Measurements from ENCODE around the gene TMCC1. TPM values are rescaled to one million over a fixed set of nuclear protein-coding genes. Genes with fewer than 3 reads are reported as not detected.
"Not testable (repeated sequence)": the region's sequence is repeated elsewhere in the genome, so short reads cannot be mapped to it uniquely, and the experiment has no call there.

Gene TMCC1
- total RNA-seq, 1 experiment from 2014 or later: 23.0 TPM

GRCh38 chr3:129684270-129684669 is 209.2 kb downstream of the TMCC1 start:
- no peaks in the 10 kb centered on the region for H4K20me1 ChIP-seq (ENCODE audit: insufficient read depth, low read depth, low read length)
- H2AFZ ChIP-seq (ENCODE audit: low read length): no peak overlapping the region
- peaks cover 56% of the 10 kb centered on the region for H3K4me1 ChIP-seq (ENCODE audit: low read length)
- no peak for DNase-seq
- no peak overlapping the region for H3K9ac ChIP-seq (ENCODE audit: low read length)
- peak overlapping the region; percentile 8 for H3K4me2 ChIP-seq (ENCODE audit: low read depth, low read length, poor library complexity, severe bottlenecking)
- H3K4me3 ChIP-seq (ENCODE audit: low read length): no peak overlapping the region
- no peaks in the 10 kb centered on the region for H3K9me2 ChIP-seq (replicated peaks; ENCODE audit: insufficient read depth, low read length)
- no peaks in the 10 kb centered on the region for H3K9me3 ChIP-seq (ENCODE audit: low read length)
- H3K27ac ChIP-seq (ENCODE audit: low read length): no peak overlapping the region; the same call in 1 of the 2 replicates
- H3K36me3 ChIP-seq (ENCODE audit: insufficient read depth, low read length): no peaks in the 10 kb centered on the region
- peaks cover 80% of the 10 kb centered on the region for H3K79me2 ChIP-seq (ENCODE audit: low read length)
- no peaks in the 10 kb centered on the region for H3K27me3 ChIP-seq (ENCODE audit: low read length)

DNA sequence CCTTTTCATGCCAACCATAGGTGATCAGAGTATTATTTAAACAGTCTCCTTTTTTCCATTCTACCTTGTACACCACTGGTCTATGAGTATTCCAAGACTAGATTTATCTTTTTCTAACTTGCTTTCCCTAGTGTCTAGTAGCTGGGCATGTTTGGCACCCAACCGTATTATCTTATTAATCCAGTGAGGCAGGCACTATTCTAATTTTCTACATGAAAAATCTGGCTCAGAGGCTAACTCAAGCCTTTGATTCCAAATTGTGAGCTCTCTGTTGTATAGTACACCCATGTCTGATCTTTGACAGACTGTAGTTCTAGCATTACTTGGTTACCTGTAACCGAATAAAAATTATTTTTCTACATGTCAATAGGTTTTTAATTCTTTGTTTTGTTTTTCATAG is 210.3 kb downstream of the TMCC1 start:
- H3K9ac ChIP-seq (ENCODE audit: low read length): no peak overlapping the region
- H3K27ac ChIP-seq (ENCODE audit: low read length): 0 out of 2 replicates have a peak overlapping the region, but pooled peaks have one; percentile 4
- no peak for DNase-seq
- H3K36me3 ChIP-seq (ENCODE audit: insufficient read depth, low read length): no peaks in the 10 kb centered on the region
- H4K20me1 ChIP-seq (ENCODE audit: insufficient read depth, low read depth, low read length): no peaks in the 10 kb centered on the region
- H3K79me2 ChIP-seq (ENCODE audit: low read length): peaks cover 78% of the 10 kb centered on the region
- H3K4me1 ChIP-seq (ENCODE audit: low read length): peaks cover 52% of the 10 kb centered on the region
- H3K27me3 ChIP-seq (ENCODE audit: low read length): no peaks in the 10 kb centered on the region
- no peak overlapping the region for H3K4me3 ChIP-seq (ENCODE audit: low read length)
- H3K4me2 ChIP-seq (ENCODE audit: low read depth, low read length, poor library complexity, severe bottlenecking): no peak overlapping the region
- H2AFZ ChIP-seq (ENCODE audit: low read length): no peak overlapping the region
- H3K9me2 ChIP-seq (replicated peaks; ENCODE audit: insufficient read depth, low read length): no peaks in the 10 kb centered on the region
- no peaks in the 10 kb centered on the region for H3K9me3 ChIP-seq (ENCODE audit: low read length)

GRCh38 chr3:129676985-129677384 is 216.5 kb downstream of the TMCC1 start:
- H3K4me3 ChIP-seq (ENCODE audit: low read length): no peak overlapping the region
- no peaks in the 10 kb centered on the region for H3K9me2 ChIP-seq (replicated peaks; ENCODE audit: insufficient read depth, low read length)
- H3K4me2 ChIP-seq (ENCODE audit: low read depth, low read length, poor library complexity, severe bottlenecking): no peak overlapping the region
- no peaks in the 10 kb centered on the region for H3K9me3 ChIP-seq (ENCODE audit: low read length)
- no peak overlapping the region for H3K9ac ChIP-seq (ENCODE audit: low read length)
- H4K20me1 ChIP-seq (ENCODE audit: insufficient read depth, low read depth, low read length): no peaks in the 10 kb centered on the region
- H3K27me3 ChIP-seq (ENCODE audit: low read length): no peaks in the 10 kb centered on the region
- peaks cover 69% of the 10 kb centered on the region for H3K4me1 ChIP-seq (ENCODE audit: low read length)
- no peak for DNase-seq
- peaks cover 81% of the 10 kb centered on the region for H3K79me2 ChIP-seq (ENCODE audit: low read length)
- H3K36me3 ChIP-seq (ENCODE audit: insufficient read depth, low read length): no peaks in the 10 kb centered on the region
- peak overlapping the region; percentile 21; the same call in 1 of the 2 replicates for H3K27ac ChIP-seq (ENCODE audit: low read length)
- H2AFZ ChIP-seq (ENCODE audit: low read length): no peak overlapping the region

- Histone ChIP-seq H3K4me3 (ENCODE audit: low read length) (peak overlapping the region; percentile 33; the same call in 1 of the 2 replicates), H3K27ac (ENCODE audit: low read length) (peak overlapping the region; percentile 79), H3K4me2 (ENCODE audit: low read depth, low read length, poor library complexity, severe bottlenecking) (peak overlapping the region; percentile 65), H3K9ac (ENCODE audit: low read length) (peak overlapping the region; percentile 46; the same call in 1 of the 2 replicates), H3K79me2 (ENCODE audit: low read length) (peaks cover 89% of the 10 kb centered on the region), H3K4me1 (ENCODE audit: low read length) (peaks cover 58% of the 10 kb centered on the region), H3K36me3 (ENCODE audit: insufficient read depth, low read length) (peaks cover 12% of the 10 kb centered on the region; the same call in 1 of the 2 replicates)
- not testable (repeated sequence) for H4K20me1 ChIP-seq (ENCODE audit: insufficient read depth, low read depth, low read length); H3K27me3 ChIP-seq (ENCODE audit: low read length); H2AFZ ChIP-seq (ENCODE audit: low read length); H3K9me3 ChIP-seq (ENCODE audit: low read length); DNase-seq; H3K9me2 ChIP-seq (replicated peaks; ENCODE audit: insufficient read depth, low read length)
Measured at GRCh38 chr3:129674798-129675123, 218.8 kb downstream of the TMCC1 start.

- H3K36me3 ChIP-seq (ENCODE audit: insufficient read depth, low read length): peaks cover 12% of the 10 kb centered on the region; the same call in 1 of the 2 replicates
- H4K20me1 ChIP-seq (ENCODE audit: insufficient read depth, low read depth, low read length): no peaks in the 10 kb centered on the region
- DNase-seq: peak; percentile 61
- H2AFZ ChIP-seq (ENCODE audit: low read length): no peak overlapping the region
- no peaks in the 10 kb centered on the region for H3K27me3 ChIP-seq (ENCODE audit: low read length)
- no peaks in the 10 kb centered on the region for H3K9me3 ChIP-seq (ENCODE audit: low read length)
- H3K4me3 ChIP-seq (ENCODE audit: low read length): peak overlapping the region; percentile 33; the same call in 1 of the 2 replicates
- peaks cover 94% of the 10 kb centered on the region for H3K79me2 ChIP-seq (ENCODE audit: low read length)
- peak overlapping the region; percentile 46 for H3K9ac ChIP-seq (ENCODE audit: low read length)
- peaks cover 52% of the 10 kb centered on the region for H3K4me1 ChIP-seq (ENCODE audit: low read length)
- H3K9me2 ChIP-seq (replicated peaks; ENCODE audit: insufficient read depth, low read length): no peaks in the 10 kb centered on the region
- H3K27ac ChIP-seq (ENCODE audit: low read length): peak overlapping the region; percentile 79
- peak overlapping the region; percentile 65 for H3K4me2 ChIP-seq (ENCODE audit: low read depth, low read length, poor library complexity, severe bottlenecking)
Measured at GRCh38 chr3:129673897-129674797, 219.4 kb downstream of the TMCC1 start.

DNA sequence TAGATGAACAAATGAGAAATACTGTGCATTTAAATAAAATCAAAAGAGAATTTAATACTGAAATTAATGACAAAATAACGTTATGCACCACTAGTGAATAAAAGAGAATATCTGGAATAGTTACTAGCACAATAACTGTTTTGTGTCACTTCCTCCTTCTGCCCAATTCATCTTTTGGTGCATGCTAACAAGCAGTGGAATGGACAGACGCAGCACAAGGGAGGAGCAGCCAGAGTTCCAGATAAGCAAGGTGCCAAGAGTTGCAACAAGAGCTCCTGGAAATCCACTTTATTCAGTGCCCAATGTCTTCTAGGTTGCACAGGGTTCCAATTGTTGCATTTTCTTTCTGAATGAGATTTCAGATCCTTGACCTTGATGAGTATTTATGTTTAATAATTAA is 220.5 kb downstream of the TMCC1 start:
- H3K79me2 ChIP-seq (ENCODE audit: low read length): peaks cover 95% of the 10 kb centered on the region
- 0 out of 2 replicates have a peak overlapping the region, but pooled peaks have one; percentile 15 for H3K4me3 ChIP-seq (ENCODE audit: low read length)
- peak overlapping the region; percentile 12; the same call in 1 of the 2 replicates for H3K9ac ChIP-seq (ENCODE audit: low read length)
- no peak overlapping the region for H2AFZ ChIP-seq (ENCODE audit: low read length)
- no peaks in the 10 kb centered on the region for H4K20me1 ChIP-seq (ENCODE audit: insufficient read depth, low read depth, low read length)
- peaks cover 12% of the 10 kb centered on the region; the same call in 1 of the 2 replicates for H3K36me3 ChIP-seq (ENCODE audit: insufficient read depth, low read length)
- peak overlapping the region; percentile 79 for H3K27ac ChIP-seq (ENCODE audit: low read length)
- DNase-seq: peak; percentile 64
- H3K4me2 ChIP-seq (ENCODE audit: low read depth, low read length, poor library complexity, severe bottlenecking): peak overlapping the region; percentile 65
- no peaks in the 10 kb centered on the region for H3K9me3 ChIP-seq (ENCODE audit: low read length)
- H3K9me2 ChIP-seq (replicated peaks; ENCODE audit: insufficient read depth, low read length): no peaks in the 10 kb centered on the region
- peaks cover 49% of the 10 kb centered on the region for H3K4me1 ChIP-seq (ENCODE audit: low read length)
- H3K27me3 ChIP-seq (ENCODE audit: low read length): no peaks in the 10 kb centered on the region

DNA sequence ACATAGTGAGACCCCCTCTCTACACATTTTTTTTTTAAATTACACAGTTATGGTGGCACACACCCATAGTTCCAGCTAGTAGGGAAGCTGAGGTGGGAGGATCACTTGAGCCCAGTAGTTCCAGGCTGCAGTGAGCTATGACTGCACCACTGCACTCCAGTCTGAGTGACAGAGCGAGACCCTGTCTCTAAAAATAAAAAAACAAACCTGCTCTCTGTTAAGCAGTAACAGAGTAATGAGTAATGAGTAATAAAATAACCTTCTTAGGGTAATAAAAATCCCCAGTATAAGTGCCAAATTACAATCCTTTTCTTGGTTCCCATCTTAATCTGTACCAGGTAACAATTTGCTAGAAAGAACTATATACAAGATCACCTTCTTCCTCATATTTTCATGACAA is 221.1 kb downstream of the TMCC1 start:
- Histone ChIP-seq H3K79me2 (ENCODE audit: low read length) (peaks cover 93% of the 10 kb centered on the region), H3K4me2 (ENCODE audit: low read depth, low read length, poor library complexity, severe bottlenecking) (peak overlapping the region; percentile 65), H4K20me1 (ENCODE audit: insufficient read depth, low read depth, low read length) (no peaks in the 10 kb centered on the region), H3K36me3 (ENCODE audit: insufficient read depth, low read length) (peaks cover 12% of the 10 kb centered on the region; the same call in 1 of the 2 replicates), H3K27ac (ENCODE audit: low read length) (peak overlapping the region; percentile 79), H3K4me1 (ENCODE audit: low read length) (peaks cover 49% of the 10 kb centered on the region), H2AFZ (ENCODE audit: low read length) (no peak overlapping the region), H3K9ac (ENCODE audit: low read length) (no peak overlapping the region), H3K4me3 (ENCODE audit: low read length) (no peak overlapping the region), H3K9me3 (ENCODE audit: low read length) (no peaks in the 10 kb centered on the region), H3K9me2 (replicated peaks; ENCODE audit: insufficient read depth, low read length) (no peaks in the 10 kb centered on the region), H3K27me3 (ENCODE audit: low read length) (no peaks in the 10 kb centered on the region)
- DNase-seq: no peak

DNA sequence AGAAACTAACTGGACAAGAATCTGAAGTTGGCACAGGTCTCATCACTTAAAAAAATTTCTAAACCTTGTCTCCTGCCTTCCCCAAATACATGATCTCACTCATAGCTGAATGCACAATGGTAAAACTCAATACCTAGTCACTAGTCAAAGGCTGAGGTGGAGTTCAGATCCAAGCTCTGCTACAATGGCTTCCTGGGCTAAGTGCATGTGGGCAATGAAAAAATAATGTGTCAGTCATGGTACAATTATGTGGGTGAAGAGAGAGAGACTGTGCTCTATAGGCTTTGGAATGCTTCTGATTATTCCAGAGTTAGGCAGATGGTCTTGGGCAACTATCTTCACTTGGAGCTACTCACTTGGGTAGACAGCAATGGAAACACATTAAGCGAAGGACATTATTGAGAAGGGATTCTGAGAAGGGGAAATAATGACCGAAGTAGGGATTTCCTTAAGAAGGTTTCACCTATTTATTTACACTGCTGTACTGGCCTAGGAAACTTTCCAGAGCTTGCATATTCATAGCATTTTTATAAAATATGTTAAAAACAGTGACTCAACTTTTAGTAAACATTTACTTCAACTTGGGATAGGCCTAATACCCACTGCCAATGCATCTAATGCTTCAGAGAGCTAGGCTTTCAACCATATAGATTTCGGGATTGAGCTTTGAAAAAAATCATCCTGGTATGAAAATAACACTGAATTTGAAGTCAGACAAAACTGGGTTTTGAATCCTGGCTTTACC is 228.3 kb downstream of the TMCC1 start:
- Histone ChIP-seq H3K9me2 (replicated peaks; ENCODE audit: insufficient read depth, low read length) (no peaks in the 10 kb centered on the region), H3K4me2 (ENCODE audit: low read depth, low read length, poor library complexity, severe bottlenecking) (peak overlapping the region; percentile 8), H3K27ac (ENCODE audit: low read length) (peak overlapping the region; percentile 67), H3K36me3 (ENCODE audit: insufficient read depth, low read length) (peaks cover 2% of the 10 kb centered on the region; the same call in 1 of the 2 replicates), H3K79me2 (ENCODE audit: low read length) (peaks cover 85% of the 10 kb centered on the region), H4K20me1 (ENCODE audit: insufficient read depth, low read depth, low read length) (no peaks in the 10 kb centered on the region), H3K9ac (ENCODE audit: low read length) (peak overlapping the region; percentile 6; the same call in 1 of the 2 replicates), H2AFZ (ENCODE audit: low read length) (no peak overlapping the region), H3K9me3 (ENCODE audit: low read length) (no peaks in the 10 kb centered on the region), H3K4me1 (ENCODE audit: low read length) (peaks cover 58% of the 10 kb centered on the region), H3K27me3 (ENCODE audit: low read length) (no peaks in the 10 kb centered on the region), H3K4me3 (ENCODE audit: low read length) (no peak overlapping the region)
- peak; percentile 38 for DNase-seq
